DMS 273 (cell line): ENCODE measurements around the gene PDP2.

Experiments
- DNase-seq: peaks from one replicate; lab custom pipeline; 2025; ENCODE audit not compliant: unreplicated experiment; lab: John Stamatoyannopoulos, UW

The PDP2 gene

DNA sequence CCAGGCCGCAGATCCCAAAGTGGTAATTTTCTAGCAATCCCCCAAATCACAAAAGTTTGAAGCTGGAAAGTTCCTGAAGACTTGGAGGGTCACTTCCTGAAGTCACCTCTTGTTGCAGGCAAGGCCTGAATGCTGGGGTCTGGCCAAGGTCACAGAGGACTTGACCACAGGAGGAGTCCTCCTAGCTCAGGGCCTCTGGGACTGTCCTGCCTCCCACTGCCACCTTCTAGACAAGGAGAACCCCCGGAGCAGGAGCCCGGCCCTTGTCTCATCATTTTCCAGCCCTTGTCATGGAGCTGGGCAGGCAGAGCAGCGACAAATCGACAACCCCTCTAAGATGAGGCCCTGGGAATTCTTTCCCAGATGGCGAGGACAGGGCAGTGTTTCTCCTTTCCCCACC lies 38.0 kb downstream of the PDP2 start:
- no peak for DNase-seq

DNA sequence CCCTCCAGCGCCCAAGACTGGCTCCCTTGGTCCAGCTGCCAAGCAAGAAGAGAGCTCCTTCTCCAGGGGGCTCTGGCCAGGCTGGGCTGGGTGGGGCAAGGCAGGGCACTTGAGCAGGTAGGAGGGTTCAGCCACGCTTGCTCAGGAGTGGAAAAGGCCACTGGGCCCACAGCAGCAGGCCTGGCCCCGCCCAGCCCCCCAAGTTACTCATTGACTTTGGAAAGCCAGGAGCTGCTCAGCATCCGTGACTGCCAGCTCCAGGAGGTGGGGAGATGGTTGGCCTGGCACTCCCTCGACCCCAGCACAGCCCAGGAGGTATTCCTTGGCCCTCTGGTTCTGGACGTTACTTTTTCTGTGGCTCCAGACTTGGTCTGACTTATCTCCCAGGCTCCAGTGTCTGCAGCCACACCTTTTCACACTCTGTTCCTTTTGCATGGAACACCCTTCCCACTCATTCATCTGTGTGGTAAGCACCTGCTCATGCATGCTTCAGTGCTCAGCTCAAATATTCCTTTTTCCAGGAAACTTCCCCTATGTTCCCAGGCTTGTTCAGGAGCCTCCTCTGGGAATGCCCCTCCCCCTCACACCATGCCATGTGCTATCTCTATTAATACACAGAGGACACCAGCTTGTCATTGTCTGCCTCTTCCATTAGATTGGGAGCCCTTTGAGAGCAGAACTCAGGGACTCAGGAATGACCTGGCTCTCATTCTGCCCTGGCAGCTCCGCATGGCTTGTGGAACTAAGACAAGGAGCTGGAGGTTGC lies 38.7 kb downstream of the PDP2 start, which contains the start of gene CDH16:
Gene CDH16 (minus strand): TSS at position 83 of the 766 bp plus-strand sequence. CDS start 820 bp downstream, outside the sequence.
- DNase-seq, result no peak

DNA sequence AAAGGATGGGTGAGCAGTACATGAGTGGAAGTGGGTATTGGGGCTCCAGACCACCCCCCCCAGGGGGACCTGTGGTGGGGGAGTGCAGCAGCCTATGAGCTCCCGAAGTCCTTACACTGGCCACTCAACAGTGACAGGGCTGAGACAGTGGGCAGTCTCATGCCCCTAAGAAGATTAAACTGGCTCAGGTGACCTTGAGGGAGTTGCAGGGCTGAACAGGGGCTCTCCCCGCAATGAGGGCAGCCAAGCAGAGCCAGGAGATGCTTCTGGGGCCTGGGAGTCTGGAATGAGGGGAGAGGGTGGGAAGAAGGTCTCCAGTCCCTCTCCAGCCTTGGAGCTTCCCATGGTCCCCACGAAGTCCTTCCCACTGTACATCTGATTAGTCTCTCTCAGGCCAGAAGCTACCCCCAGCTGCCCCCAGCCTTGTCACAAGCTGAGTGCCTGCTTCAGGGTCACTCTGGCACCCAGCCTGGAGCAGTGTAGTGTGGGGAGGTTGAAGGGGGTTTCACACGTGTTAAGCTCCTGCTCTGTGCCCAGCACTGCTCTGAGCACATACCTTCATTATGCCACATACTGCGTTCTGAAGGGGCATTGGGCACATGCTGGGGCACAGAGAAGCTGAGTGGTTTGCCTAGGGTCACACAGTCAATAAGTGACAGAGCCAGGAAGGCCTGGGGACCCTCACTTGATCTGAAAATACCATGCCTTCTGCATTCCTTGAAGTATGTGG lies 39.4 kb downstream of the PDP2 start:
- DNase-seq, result no peak

DNA sequence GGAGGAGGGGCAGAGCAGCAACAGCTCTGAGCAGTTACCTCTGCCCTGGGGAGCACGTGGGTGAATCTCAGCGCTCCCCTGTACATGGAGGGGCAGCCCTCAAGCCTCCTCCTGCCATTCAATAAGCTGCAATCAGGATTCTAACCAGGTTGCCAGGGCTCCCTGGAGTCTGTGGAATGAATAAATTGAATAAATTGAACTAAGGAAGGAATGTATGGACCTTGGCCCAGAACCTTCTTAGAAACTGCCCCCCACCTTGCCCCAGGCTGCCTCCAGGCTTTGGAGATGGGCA lies 39.9 kb downstream of the PDP2 start:
- no peak for DNase-seq

DNA sequence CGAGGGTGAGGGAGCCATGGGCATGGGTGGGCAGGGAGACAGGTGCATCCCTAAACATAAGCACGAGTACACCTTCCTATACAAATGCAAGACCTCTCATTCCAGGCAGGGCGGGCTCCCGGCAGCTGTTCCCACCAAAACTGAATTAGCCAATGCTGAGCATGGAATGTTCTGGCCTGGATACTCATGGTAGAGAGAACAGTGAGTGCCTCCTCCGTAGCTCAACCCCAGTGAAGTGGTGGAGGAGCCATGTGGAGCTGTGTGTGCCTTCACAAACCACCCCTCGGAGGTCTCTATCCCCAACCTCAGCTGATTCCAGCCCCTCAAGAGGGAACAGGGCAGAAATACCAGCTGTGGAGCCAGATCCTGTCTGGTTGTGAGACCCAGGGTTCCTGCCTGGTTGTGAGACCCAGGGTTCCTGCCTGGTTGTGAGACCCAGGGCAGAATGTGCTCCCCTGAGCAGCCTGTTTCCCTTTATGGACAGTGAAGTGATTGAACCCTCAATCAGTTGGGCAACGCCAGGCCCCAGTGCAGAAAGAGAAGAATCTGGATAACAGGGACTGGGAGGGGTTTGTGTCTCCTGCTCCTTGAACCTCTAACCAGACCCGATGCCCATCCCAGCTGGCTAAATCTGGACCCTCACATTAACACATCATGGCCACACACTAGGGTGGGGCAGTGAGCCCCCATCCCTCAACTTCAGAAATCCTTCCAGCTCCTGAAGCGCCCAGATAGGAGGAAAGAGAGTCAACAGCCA lies 40.8 kb downstream of the PDP2 start:
- no peak for DNase-seq

DNA sequence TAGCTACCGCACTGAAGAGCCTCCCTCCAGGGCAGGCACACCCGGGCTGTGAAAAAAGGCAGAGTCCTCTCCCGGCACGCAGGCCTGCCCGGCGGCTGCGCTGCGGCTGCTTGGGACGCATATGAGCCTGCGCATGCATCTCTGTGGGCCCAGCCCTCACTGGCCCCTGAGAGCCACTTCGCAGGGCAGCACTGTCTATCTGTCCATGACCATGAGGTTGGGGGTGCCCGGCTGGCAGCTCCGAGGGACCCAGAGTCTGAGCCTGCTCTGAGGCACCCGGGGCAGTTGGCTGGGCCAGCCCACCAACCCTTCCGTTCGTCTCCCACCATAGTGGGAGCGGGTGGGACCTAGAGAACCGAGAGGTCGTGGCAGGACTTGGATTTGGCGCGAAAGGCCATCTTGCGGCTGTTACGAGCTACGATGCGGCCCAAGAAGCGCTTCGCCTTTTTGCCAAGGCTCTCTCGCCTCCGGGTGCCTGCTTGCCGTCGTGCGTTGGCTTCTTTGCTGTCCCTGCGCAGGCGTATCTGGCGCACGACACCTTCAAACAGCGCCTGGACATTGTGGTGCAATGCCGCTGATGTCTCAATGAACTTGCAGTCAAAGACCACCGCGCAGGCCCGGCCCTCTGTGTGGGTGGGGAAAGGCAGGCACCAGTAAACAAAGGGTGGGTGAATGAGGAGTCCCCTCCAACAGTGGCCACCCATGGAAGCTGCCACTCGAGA lies 41.6 kb downstream of the PDP2 start:
- DNase-seq, result no peak

DNA sequence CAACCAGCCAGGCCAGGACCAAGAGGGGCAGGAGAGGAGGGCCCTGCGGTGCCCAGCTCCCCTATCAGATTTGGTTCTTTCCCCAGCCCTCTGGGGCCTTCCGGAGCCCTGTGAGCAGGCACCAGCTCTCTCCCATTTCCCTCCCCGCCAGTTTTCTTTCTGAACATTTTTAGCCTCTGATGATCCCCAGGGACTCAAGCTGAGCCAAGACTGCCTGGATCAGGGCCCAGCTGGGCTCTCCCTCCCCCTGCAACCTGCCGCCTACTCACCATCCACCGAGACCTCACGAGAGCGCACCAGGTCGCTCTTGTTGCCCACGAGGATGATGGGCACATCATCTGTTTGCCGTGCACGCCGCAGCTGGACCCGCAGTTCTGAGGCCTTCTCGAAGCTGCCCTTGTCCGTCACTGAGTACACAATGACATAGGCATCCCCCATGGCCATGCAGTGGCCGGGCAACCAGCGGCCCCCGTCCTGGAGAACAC lies 43.0 kb downstream of the PDP2 start:
- peak; percentile 95 for DNase-seq

DNA sequence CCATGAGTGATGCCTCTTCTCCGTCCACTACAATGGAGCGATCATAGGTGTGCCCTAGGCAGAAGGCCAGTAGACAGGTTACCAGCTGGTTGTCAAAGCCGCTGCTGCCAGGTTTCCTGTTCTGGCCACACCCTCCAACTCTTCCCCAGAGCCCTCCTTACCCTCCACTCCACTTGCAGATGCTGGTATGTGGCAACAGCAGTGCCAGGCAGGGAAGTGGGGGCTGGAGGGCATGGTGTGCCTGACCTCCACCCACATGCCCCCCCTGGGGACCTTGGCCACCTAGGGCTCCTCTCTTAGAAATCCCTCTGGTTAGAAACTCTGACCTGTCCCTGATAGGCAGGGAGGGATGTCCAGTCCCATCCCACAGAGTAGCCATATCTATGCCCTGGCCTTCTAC lies 43.6 kb downstream of the PDP2 start:
- DNase-seq, result peak; percentile 69

DNA sequence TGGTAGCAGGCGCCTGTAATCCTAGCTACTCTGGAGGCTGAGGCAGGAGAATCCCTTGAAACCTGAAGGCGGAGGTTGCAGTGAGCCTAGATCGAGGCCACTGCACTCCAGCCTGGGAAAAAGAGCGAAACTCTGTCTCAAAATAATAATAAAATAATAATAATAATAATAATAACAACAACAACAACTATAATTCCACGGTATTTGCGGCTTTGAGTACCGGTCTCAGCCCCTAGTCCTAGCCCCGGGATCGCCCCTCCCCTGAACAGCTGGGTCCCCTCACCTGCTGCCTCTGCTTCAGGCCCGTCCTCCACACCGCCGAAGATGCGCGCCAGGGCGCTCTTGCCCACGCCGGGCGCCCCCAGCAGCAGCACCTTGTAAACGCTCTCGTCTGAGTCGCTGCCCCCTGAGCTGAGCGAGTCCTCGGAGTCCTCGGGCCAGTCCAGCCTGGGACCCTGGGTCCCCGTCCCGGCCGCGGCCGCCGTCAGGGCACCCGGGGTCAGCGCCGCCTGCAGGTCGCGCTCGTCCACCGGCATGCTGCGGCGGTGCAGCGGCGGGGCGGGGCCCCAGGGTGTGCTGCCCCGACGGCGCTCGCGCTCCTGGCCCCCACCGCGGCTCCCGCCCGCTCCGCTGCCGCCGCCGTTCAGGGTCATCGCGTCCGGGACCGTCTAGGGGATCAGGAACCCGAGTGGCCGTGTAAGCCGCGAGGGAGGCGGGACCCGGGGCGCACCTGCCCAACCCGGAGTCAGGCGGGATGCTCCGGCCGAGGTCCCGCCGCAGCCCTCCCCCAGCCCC lies 44.4 kb downstream of the PDP2 start:
- DNase-seq, result peak; percentile 69

DNA sequence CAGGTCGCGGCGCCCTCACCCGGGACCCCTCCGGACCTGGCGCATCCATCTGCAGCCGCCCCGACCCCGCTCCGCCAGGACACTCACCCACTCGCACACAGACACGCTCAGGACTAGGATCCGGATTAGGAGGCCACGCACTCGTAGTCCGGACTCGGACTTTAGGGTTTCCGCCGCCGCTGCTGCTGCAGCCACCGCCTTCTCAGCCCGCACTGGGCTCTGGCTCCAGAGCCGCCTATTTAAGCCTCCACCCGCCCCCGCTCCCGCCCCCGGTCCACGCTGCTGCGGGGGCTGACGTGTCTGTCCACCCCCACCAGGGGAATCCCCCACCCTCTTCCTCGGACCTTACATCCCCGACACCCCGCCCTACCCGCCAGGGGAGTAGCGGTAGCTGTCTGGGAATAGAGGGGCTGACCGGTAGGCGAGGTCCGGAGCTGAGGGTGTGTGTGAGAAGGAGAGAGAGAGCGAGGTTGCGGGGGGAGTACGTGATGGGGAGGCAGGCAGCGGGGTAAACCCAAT lies 45.1 kb downstream of the PDP2 start, which contains the start of gene RRAD:
Gene RRAD (minus strand): TSS at position 214 of the 519 bp plus-strand sequence. CDS start 356 bp downstream, outside the sequence.
- no peak for DNase-seq

DNA sequence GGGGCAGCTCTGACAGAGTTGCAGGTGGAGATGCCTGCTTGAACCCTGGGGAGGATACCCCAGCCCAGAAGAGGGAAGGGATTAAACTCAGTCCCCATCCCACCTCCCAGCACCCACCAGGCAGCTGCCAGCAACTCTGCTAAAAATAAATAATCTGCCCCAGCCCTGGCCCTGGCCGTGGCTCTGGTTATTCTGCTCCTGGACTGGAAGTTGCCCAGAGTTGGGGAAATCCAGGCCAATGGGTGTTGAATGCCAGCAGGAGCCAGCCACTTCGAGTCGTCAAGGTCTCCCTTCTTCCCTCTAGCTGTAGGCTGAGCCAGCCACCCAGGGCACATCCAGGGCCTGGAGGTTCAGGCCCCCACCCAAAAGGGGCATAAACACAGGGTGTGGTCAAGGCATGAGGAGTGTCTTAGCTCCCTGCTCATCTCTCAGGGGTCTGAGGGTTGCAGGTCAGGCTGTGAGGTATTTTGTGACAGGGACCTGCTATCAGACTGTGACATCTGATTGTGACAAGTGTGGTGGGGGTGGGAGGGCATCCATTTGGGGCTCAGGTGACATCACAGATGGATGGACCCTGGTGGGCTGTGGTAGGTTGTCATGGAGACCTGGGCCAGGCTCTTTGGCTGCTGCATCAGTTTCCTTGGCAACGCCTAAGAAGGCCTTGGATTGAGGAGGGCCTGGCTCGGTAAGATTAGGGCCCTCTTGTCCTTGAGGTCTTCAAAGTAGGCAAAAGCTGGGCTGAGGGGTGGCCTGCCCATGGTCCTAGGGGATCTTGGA lies 46.0 kb downstream of the PDP2 start:
- DNase-seq, result peak; percentile 55

DNA sequence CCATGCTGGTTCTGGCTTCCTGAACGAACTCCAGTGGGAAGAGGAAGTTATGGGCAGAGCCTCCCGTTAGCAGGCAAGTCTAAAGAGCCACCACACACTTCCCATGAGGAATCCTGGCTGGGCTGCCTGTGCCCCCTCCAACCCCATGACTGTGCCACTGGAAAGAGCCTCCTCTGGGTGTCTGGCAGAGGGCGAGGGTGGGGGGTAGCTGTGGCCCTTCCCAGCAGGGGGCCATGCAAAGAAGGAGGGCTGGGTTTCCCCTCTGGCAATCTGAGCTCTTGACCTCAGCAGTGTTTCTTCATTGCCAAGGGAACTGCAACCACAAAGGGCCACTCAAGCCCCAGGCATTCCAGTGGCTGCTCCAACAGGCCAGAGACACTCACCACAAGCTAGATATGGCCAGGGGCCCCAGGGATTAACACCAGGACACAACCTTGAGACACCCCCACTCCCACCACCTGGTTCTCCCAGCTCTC lies 46.7 kb downstream of the PDP2 start:
- DNase-seq, result peak; percentile 55

DNA sequence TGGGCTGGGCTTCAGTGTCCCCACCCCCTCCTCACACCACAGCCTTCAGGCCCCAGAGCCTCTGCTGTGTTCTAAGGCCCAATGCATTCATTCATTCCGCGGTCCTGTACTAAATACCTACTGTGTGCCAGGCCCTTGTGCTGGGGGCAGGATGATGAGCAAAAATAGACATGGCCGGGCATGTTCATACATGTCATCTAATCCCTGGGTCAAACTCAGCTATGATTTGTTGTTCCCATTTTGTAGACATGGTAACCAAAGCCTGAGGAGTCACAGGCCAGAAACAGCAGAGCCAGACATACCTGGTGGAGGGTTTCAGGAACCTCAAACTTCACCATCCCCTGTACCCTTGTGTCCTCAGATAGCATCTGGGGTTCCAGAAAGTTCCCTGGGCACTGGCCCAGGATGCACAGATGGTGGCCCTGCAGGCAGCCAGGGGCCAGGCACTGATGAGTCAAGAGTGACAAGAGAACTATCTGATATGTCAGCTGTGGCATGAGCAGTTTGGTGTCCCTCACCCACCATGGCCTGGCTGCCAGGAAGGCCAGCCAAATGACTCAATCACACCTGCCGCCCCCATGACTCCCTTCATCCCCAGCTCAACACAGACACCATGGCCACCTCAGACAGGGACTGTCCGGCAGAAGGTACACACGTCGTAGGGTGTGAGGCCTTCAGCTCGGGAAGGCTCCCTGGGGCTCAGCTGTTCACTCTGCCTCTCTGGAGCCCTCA lies 47.8 kb downstream of the PDP2 start:
- peak; percentile 65 for DNase-seq

DNA sequence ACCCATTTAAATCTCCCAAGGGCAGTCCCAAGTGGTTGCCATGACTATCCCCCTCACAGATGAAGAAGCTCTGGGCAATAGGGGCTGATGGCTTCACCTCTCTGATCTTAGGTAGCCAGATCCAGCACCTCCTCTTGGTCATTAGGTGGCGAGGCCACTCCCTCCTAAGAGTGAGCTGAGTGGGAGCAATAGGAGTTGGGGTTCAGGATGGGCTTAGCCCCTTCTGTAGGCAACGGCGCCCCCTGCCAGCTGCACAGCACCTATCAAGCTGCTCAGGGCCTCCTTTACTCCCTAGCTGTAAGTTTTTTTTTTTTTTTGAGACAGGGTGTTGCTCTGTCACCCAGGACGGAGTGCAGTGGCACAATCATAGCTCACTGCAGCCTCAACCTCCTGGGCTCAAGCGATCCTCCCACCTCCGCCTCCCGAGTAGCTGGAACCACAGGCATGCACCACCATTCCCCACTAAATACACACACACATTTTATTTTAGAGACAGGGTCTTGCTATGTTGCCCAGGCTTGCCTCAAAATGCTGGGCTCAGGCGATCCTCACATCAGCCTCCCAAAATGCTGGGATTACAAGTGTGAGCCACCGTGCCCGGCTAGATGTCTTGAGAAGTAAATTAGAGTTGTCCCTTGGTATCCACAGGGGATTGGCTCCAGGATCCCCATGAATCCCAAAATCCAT lies 48.5 kb downstream of the PDP2 start:
- peak; percentile 66 for DNase-seq

DNA sequence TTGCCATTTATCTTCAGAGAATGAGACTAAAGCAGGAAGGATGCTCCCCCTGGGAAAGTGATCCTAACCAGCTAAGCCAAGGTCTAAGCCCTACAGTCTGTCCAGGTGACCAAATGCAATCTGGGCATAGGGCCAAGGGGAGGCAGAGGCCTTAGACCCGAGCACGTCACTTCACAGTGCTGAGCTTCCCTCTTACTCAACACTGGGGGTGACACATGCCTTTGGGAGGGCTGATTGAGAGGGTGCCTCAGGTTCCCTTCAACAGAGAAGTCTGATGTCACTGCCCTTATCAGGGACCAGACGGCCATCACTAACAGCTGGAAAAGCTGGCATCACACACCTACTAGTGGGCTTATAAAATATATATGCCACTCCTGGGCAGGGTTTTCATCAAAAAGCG lies 49.9 kb downstream of the PDP2 start:
- peak; percentile 58 for DNase-seq

DNA sequence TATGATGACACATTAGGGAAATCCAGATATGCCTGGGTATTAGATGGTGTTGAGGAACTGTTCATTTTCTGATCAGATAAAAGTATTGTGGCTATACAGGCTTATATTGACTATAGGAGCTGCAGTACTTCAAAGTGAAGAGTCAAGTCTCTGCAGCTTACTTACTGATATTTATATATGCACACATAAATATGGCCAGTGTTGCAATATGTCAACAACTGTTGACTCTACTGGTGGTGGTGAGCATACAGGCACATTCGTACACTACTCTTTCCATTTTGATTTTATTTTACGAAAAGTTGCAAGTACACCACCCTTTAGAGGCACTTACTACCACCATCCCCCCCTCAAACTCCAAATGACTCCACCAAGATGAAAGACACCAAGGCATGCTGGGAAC lies 51.4 kb downstream of the PDP2 start:
- DNase-seq, result no peak

DNA sequence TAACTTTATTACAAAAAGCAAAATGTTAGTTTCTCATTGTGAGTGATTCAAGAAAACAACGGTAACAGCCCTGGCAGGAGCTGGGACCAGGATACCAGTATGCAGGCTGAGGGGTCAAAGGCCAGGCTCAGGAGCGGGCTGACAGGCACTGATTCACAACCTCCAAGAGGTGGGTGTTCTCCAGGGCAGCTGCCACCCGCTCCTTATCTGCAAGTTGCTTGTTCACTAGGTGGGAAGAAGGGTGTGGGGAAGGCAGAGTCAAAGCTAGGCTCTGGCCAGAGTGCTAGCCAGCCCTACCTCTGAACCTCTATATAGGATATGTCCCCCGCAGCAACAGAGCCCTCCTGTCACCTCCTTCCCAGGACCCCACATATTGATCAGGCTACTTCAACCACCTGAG lies 51.8 kb downstream of the PDP2 start:
- no peak for DNase-seq

DNA sequence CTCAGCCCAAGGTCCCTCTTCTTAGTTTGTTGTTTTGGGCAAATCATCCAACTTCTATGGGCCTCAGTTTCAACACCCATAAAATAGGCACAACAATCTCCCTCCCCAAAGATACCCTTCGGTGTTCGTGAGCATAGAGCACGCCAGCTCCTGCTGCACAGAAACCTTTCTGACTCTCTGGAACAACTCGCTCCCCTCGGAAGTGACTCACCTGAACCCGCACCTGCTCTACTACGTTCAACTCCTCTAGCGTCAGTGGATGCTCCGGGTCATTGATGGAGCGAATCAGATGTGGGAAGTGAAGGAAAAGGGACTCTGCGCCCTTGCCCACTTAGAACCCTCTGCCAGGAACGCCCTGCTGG lies 53.4 kb downstream of the PDP2 start:
- no peak for DNase-seq
